Body of pancreas (tissue), 4 donors: Measurements from ENCODE around the gene SARM1. TPM values are rescaled to one million over a fixed set of nuclear protein-coding genes. Genes with fewer than 3 reads are reported as not detected.

Experiments used
- ATAC-seq: fragments of 150-250 bp; one replicate; pipeline ENCODE4 v1.9.1; 2016
- DNase-seq, 4 donors: peaks; one replicate each; pipeline ENCODE4 v3.0.0-alpha.2; 2019
- H3K27ac ChIP-seq, 4 donors: fragments of 200-600 bp; sonication (generic); 1 replicate in 3 of 4; 2 replicates in 1 of 4; pipeline versions ENCODE4 v1.5.1 to v1.6.1; 2016 to 2019; ENCODE audit warnings: mild to moderate bottlenecking in 1 of 4, mixed read lengths in 1 of 4, moderate library complexity in 1 of 4
- H3K27me3 ChIP-seq, 2 donors: fragments of 200-600 bp; sonication (generic); one replicate each; pipeline ENCODE4 v1.6.0; 2016; ENCODE audit warnings: mild to moderate bottlenecking in 1 of 2
- H3K36me3 ChIP-seq, 2 donors: fragments of 200-600 bp; sonication (generic); replicated peaks in 1 of 2; 2 replicates each; pipeline ENCODE4 v1.5.1; 2016; ENCODE audit warnings: low read depth in 2 of 2; ENCODE audit not compliant: insufficient read depth in 1 of 2
- H3K4me1 ChIP-seq: fragments of 200-600 bp; sonication (generic); one replicate; pipeline ENCODE4 v1.6.0; 2016
- H3K4me3 ChIP-seq, 2 donors: fragments of 200-600 bp; sonication (generic); 1 replicate in 1 of 2; 2 replicates in 1 of 2; pipeline ENCODE4 v1.5.1; 2016 to 2019
- H3K9me3 ChIP-seq, 3 donors: fragments of 200-600 bp; sonication (generic); 1 replicate in 2 of 3; 2 replicates in 1 of 3; pipeline ENCODE4 v1.5.1; 2016
- CTCF ChIP-seq, 7 experiments: fragments of 450-650 bp in 4 of 7; fragments of 200-600 bp in 3 of 7; sonication (generic) in 3 of 7; IDR thresholded peaks; one replicate each; pipeline ENCODE4 v1.5.1; 2016 to 2019; ENCODE audit warnings: antibody characterized with exemption in 7 of 7
- POLR2A ChIP-seq, 3 donors: fragments of 450-650 bp; IDR thresholded peaks; one replicate each; pipeline ENCODE4 v1.6.1; 2016; ENCODE audit warnings: antibody characterized with exemption in 3 of 3, mild to moderate bottlenecking in 2 of 3
- WGBS, 2 donors: methylation state at CpG; one replicate each; pipeline ENCODE4 v1.1.5; 2017; 5-methylcytosine and 5-hydroxymethylcytosine counted together
- intact Hi-C: fragments of 100-400 bp; cut with DNase I; formaldehyde crosslinking; loops from one replicate; pipeline ENCODE4 v1.15.1; 2023
- total RNA-seq, 2 donors: library from RNA; depleted of rRNA; stranded (reverse); fragments of >200 nt; gene quantifications; one replicate each; pipeline ENCODE4 v1.1.0, GENCODE V29; 2016

SARM1 gene
- total RNA-seq, 2 donors from 2014 or later, result 13.7 to 33.9 TPM

- Histone ChIP-seq H3K36me3 (peaks cover 0 to 20% of the 10 kb centered on the region in 2 donors), H3K9me3 (no peaks in the 10 kb centered on the region), H3K27me3 (no peaks in the 10 kb centered on the region), H3K4me3 (no peak overlapping the region), H3K27ac (no peak overlapping the region), H3K4me1 (peaks cover 21% of the 10 kb centered on the region)
- ATAC-seq, result no peak
- DNase-seq, result peak in 1 of 4 donors; percentile 4
- intact Hi-C loops, result no loop called here
- no peak for TF ChIP-seq POLR2A (IDR thresholded peaks at IDR 0.05)
- no peak for TF ChIP-seq CTCF (IDR thresholded peaks at IDR 0.05)
Measured at GRCh38 chr17:28386391-28386790, 14.9 kb downstream of the SARM1 start.

GRCh38 chr17:28388106-28388505, 16.6 kb downstream of the SARM1 start:
- WGBS, 2 donors, result 90 to 92% methylated on average over 11 of the region's 11 CpGs
- intact Hi-C loops, result no loop called here
- H3K27ac ChIP-seq, result no peak overlapping the region
- DNase-seq (no peak), ATAC-seq (no peak)
- no peaks in the 10 kb centered on the region for H3K27me3 ChIP-seq
- H3K9me3 ChIP-seq, result no peaks in the 10 kb centered on the region
- no peak overlapping the region for H3K4me3 ChIP-seq
- H3K4me1 ChIP-seq, result peaks cover 17% of the 10 kb centered on the region
- peaks cover 0 to 21% of the 10 kb centered on the region in 2 donors for H3K36me3 ChIP-seq
- TF ChIP-seq CTCF (IDR thresholded peaks at IDR 0.05) (no peak), POLR2A (IDR thresholded peaks at IDR 0.05) (no peak)

GRCh38 chr17:28390141-28390540, 18.6 kb downstream of the SARM1 start:
- intact Hi-C loops, result no loop called here
- peaks cover 10% of the 10 kb centered on the region for H3K4me1 ChIP-seq
- ATAC-seq (no peak), DNase-seq (no peak)
- WGBS, 2 donors, result 80 to 90% methylated on average over 1 of the region's 1 CpG
- H3K4me3 ChIP-seq, result no peak overlapping the region
- no peaks in the 10 kb centered on the region for H3K9me3 ChIP-seq
- no peak overlapping the region for H3K27ac ChIP-seq
- peaks cover 0 to 28% of the 10 kb centered on the region in 2 donors for H3K36me3 ChIP-seq
- no peaks in the 10 kb centered on the region for H3K27me3 ChIP-seq
- TF ChIP-seq POLR2A (IDR thresholded peaks at IDR 0.05) (no peak), CTCF (IDR thresholded peaks at IDR 0.05) (no peak)

GRCh38 chr17:28390563-28390962, 19.1 kb downstream of the SARM1 start:
- ATAC-seq (no peak), DNase-seq (no peak)
- intact Hi-C loops, result no loop called here
- Histone ChIP-seq H3K4me3 (no peak overlapping the region), H3K27ac (no peak overlapping the region), H3K36me3 (peaks cover 0 to 30% of the 10 kb centered on the region in 2 donors), H3K4me1 (peaks cover 10% of the 10 kb centered on the region), H3K9me3 (no peaks in the 10 kb centered on the region), H3K27me3 (no peaks in the 10 kb centered on the region)
- TF ChIP-seq CTCF (IDR thresholded peaks at IDR 0.05) (no peak), POLR2A (IDR thresholded peaks at IDR 0.05) (no peak)
- WGBS, 2 donors, result 90 to 91% methylated on average over 2 of the region's 2 CpGs

GRCh38 chr17:28390984-28391383, 19.5 kb downstream of the SARM1 start:
- DNase-seq (no peak), ATAC-seq (no peak)
- Histone ChIP-seq H3K4me1 (peaks cover 8% of the 10 kb centered on the region), H3K9me3 (no peaks in the 10 kb centered on the region), H3K27ac (no peak overlapping the region), H3K4me3 (no peak overlapping the region), H3K27me3 (no peaks in the 10 kb centered on the region), H3K36me3 (peaks cover 0 to 33% of the 10 kb centered on the region in 2 donors)
- WGBS, 2 donors, result 90 to 100% methylated on average over 1 of the region's 1 CpG
- TF ChIP-seq CTCF (IDR thresholded peaks at IDR 0.05), result no peak
- TF ChIP-seq POLR2A (IDR thresholded peaks at IDR 0.05), result no peak
- intact Hi-C loops, result no loop called here
